ENCODE data around the gene ATG16L2.

- TF ChIP-seq, protein P1, sequence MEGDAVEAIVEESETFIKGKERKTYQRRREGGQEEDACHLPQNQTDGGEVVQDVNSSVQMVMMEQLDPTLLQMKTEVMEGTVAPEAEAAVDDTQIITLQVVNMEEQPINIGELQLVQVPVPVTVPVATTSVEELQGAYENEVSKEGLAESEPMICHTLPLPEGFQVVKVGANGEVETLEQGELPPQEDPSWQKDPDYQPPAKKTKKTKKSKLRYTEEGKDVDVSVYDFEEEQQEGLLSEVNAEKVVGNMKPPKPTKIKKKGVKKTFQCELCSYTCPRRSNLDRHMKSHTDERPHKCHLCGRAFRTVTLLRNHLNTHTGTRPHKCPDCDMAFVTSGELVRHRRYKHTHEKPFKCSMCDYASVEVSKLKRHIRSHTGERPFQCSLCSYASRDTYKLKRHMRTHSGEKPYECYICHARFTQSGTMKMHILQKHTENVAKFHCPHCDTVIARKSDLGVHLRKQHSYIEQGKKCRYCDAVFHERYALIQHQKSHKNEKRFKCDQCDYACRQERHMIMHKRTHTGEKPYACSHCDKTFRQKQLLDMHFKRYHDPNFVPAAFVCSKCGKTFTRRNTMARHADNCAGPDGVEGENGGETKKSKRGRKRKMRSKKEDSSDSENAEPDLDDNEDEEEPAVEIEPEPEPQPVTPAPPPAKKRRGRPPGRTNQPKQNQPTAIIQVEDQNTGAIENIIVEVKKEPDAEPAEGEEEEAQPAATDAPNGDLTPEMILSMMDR (tag by site-specific recombination; IDR thresholded peaks at IDR 0.05) = no peak
- TF ChIP-seq ZNF23 (tag by site-specific recombination; IDR thresholded peaks at IDR 0.05; ENCODE audit: borderline replicate concordance) = no peak
- TF ChIP-seq, protein P2, sequence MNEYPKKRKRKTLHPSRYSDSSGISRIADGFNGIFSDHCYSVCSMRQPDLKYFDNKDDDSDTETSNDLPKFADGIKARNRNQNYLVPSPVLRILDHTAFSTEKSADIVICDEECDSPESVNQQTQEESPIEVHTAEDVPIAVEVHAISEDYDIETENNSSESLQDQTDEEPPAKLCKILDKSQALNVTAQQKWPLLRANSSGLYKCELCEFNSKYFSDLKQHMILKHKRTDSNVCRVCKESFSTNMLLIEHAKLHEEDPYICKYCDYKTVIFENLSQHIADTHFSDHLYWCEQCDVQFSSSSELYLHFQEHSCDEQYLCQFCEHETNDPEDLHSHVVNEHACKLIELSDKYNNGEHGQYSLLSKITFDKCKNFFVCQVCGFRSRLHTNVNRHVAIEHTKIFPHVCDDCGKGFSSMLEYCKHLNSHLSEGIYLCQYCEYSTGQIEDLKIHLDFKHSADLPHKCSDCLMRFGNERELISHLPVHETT (tag by site-specific recombination; IDR thresholded peaks at IDR 0.05) = no peak
- TF ChIP-seq, protein P3, sequence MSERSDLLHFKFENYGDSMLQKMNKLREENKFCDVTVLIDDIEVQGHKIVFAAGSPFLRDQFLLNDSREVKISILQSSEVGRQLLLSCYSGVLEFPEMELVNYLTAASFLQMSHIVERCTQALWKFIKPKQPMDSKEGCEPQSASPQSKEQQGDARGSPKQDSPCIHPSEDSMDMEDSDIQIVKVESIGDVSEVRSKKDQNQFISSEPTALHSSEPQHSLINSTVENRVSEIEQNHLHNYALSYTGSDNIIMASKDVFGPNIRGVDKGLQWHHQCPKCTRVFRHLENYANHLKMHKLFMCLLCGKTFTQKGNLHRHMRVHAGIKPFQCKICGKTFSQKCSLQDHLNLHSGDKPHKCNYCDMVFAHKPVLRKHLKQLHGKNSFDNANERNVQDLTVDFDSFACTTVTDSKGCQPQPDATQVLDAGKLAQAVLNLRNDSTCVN (tag by site-specific recombination; optimal IDR thresholded peaks at IDR 0.05) = no peak
Measured at GRCh38 chr11:72764503-72764902, 49.7 kb upstream of the ATG16L2 start.

Data from HEK293 (cell line).